PC-9 (cell line): ENCODE measurements around the gene SEPTIN6.

ENCODE experiments used
- EZH2 ChIP-seq: fragments of 200-600 bp; sonication (generic); IDR thresholded peaks from 2 replicates; pipeline ENCODE4 v1.8.0; 2017; ENCODE audit warnings: antibody characterized with exemption, low read depth
- TF ChIP-seq, protein P1 (sequence below): fragments of 200-600 bp; sonication (generic); conservative IDR thresholded peaks from 2 replicates; pipeline ENCODE4 v1.6.1; 2017; ENCODE audit warnings: mixed run types, antibody characterized with exemption, mild to moderate bottlenecking, moderate library complexity

- TF ChIP-seq, protein P1, sequence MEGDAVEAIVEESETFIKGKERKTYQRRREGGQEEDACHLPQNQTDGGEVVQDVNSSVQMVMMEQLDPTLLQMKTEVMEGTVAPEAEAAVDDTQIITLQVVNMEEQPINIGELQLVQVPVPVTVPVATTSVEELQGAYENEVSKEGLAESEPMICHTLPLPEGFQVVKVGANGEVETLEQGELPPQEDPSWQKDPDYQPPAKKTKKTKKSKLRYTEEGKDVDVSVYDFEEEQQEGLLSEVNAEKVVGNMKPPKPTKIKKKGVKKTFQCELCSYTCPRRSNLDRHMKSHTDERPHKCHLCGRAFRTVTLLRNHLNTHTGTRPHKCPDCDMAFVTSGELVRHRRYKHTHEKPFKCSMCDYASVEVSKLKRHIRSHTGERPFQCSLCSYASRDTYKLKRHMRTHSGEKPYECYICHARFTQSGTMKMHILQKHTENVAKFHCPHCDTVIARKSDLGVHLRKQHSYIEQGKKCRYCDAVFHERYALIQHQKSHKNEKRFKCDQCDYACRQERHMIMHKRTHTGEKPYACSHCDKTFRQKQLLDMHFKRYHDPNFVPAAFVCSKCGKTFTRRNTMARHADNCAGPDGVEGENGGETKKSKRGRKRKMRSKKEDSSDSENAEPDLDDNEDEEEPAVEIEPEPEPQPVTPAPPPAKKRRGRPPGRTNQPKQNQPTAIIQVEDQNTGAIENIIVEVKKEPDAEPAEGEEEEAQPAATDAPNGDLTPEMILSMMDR, result no peak
- no peak for TF ChIP-seq EZH2
Measured at GRCh38 chrX:119659522-119659921, 33.4 kb downstream of the SEPTIN6 start.
